GM18526 (cell line): ENCODE measurements around the gene MOSPD3.

Experiments used
- POLR2A ChIP-seq: IDR thresholded peaks from 3 replicates; pipeline ENCODE4 v1.6.1; 2011; ENCODE audit not compliant: insufficient read length; ENCODE audit errors: extremely low read depth

MOSPD3 gene, protein sequence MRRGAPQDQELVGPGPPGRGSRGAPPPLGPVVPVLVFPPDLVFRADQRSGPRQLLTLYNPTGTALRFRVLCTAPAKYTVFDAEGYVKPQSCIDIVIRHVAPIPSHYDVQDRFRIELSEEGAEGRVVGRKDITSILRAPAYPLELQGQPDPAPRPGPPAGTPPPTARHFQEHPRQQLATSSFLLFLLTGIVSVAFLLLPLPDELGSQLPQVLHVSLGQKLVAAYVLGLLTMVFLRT

DNA sequence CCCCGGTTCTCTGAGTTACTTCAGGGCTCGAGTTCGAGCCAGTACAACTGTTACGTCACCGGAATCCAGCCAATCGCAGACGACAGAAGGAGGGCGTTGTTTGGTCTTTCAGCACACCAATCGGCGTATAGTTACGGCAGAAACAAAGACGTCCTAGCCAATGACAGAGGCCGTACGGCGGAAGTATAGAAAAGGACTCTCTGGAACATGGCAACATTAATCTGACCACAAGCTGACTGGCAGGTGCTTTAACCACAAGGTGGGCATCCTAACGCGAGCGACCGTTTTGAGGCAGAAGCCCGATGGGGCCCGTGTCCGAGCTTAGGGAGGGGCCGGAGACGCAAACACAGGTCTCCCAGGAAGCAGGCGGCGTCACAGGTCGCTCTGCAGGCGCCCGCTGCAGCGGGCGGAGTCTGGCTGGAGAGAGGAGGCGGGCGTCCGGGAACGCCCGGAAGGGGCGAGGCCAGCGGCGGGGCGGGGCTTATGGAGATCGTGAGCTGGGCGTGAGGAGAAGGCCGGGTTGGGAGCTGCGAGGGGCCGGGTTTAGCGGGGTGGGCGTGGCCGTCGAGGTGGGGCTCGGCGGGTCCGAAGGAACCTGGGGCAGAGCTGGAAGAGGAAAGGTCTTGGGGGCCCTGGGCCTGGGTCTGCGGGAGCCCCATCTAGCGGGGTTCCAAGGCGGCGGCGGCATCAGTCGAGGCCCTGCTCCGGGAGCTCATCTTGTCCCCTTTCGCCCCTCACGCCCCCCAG is at the start of gene MOSPD3:
MOSPD3 (plus strand) TSS at position 558 of the 747 bp plus-strand sequence. CDS start 252 bp downstream, outside the sequence.
- peak; percentile 79 for TF ChIP-seq POLR2A

DNA sequence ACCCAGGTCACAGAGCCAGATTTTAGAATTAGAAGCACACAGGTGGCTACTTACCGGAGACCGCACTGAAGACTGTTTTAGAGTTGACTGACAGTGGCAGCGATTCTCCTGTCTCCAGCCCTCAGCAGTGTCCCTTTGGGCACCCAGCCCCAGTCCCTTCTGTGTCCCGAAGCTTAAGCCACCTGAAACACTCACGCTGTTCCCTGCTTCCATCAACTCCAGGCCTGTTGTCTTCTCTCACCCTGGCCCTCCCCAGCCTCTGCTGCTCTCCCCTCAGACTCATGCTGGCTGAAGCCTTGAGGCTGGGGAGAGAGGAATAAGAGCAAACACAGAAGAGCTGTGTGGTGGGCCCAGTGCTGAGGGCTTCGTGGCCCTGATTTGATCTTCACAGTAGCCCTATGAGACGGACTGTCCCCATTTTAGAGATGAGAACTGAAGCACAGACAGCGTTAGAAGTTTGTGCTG is 49.2 kb upstream of the MOSPD3 start:
- TF ChIP-seq POLR2A: no peak

DNA sequence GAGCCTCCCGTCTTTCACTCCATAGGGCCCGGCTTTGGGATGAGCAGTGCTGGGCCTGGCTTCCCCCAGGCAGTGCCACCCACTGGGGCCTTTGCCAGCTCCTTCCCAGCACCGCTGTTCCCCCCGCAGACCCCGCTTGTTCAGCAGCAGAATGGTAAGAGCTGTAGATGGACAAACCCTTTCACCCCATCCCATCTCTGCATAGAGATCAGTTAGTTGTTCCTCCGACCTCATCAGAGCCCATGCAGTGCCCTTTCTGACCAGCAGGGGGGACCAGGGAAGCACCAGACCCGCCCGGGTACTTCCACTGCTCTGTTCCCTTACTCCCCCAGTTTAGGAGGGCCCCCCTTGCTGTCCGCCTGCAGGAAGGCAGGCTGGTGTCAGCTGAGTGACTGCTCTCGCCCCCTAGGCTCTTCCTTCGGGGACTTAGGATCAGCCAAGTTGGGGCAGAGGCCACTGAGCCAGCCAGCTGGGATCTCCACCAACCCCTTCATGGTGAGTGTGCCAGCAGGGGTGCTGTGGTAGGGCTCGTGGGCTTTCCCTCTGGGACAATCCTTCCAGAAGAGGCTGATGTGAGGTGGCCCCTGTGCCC is 48.4 kb upstream of the MOSPD3 start:
- TF ChIP-seq POLR2A: no peak

DNA sequence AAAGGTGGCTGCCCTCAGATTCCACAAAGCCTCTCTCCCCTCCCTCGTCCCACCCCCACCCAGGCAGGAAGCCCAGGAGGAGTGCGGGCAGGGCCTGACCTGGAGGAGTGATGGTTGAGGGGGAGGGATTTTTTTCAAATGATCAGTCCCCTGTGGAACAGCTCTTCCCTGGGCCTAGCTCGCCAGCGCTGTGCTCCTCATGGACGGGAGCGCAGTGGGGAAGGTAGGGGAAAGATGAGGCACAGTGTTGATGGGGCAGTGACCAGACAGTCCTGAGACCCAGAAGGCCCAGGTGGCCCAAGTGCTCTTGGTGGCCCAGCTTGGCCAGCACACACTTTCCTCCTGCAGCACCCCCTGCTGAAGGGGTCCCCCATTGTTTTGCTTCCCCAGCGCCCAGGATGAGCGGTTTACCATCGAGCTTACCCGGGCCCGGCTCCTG is 47.2 kb upstream of the MOSPD3 start:
- TF ChIP-seq POLR2A: no peak

DNA sequence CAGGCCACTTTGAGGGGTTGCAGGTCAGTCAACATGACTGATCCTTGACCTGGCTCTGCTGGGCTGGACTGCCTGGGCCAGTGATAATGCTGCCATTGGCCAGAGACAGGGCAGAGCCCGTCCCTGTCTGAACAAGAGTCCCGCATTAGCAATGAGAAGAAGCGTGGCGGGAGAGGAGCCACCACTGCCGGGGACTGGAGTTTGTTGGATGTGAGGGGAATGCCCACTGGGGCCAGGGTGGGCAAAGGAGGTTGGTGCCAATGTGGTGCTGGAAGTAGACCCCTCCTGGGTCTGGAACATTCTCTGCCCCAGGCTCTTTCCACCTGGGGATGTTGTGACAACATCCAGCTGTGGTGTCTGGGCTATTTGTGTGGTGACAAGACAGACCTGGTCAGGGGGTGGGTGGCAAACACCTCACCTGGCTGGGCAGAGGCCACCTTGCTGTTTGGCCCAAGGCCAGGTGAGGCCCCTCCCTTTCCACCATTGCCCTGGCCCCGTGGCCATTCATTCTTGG is 46.3 kb upstream of the MOSPD3 start:
- TF ChIP-seq POLR2A: no peak

DNA sequence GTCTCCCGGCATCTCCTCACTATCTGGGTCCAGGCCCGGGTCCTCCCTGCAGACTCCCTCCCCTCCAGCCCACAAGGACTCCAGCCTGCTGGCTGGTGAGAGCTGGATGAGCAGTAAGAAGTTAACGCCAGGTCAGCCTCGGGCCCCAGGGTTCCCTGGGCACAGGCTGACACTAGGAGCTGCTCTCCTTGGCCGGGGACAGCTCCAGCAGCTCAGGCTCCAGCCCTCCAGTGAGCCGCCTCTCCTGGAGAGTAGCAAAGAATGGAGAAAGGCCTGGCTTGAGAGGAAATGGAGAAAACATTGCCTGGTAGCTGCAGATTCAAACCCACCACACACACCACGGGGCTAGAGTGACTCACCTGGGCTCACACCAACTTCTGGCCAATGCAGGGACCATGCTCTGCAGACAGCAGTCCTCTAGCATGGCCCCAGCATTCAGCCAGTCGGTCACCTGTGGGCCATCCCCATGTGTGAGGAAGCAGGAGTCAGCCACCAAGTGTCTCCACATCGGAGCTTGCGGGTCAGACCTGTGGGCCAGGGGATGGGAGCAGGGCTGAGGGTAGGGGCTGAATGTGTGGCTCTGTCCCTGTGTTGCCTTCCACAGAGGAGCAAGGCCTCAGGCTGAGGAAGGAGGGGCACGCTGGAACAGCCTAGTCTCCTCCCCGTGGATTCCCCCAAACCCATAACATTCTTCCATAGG is 45.2 kb upstream of the MOSPD3 start:
- no peak for TF ChIP-seq POLR2A

DNA sequence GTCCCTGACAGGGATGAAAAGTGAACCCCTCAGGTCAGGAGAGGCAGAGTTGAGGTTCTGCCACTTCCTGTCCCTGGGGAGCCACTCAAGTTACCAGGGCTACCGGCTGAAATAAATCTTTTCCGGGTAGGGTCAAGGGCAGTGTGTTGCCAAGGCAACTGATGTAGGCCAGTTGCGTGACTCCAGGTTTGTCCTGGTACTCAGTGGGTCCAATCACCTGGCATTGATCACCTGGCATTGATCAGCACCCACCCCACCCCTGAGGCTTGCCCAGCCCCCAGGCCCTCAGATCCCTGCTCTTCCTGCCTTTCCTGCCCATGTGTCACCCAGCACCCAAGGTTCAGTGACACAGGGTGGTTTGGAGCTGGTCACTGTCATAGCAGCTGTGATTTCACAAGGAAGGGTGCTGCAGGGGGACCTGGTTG is 44.6 kb upstream of the MOSPD3 start:
- TF ChIP-seq POLR2A: no peak

DNA sequence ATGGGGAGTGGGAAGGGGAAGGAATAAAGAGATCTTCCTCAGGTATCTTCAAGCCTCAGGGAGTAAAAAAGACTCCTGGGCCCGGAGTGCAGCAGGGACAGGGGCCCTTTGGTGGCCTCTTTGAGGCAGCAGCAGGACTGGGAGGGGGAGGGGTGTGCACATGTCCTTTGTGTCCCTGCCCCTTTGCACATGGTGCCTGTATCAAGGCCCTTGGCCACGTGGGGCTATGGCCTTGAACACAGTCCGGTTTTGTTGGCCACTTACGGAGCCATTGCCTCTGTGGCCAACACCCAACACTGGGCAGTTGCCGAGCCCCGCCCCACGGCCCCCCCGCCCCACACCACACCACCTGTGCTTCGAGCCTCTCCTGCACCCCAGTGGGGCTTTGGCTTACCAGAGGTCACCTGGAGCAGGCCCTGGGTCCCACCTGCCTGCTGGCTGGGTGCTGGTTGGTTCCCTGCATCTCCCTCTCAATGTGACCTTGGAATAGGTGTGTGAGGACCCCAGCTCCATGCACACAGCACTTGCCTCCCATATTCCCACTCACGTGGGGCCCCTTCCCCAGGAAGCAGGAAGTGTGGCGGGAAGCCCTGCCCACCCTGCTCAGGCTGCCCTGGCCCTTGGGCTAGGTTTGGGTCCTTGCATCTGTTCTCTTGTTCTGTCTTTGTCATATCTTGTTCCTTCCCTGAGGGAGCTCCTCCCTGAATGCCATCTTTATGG is 44.0 kb upstream of the MOSPD3 start:
- peak; percentile 12 for TF ChIP-seq POLR2A

DNA sequence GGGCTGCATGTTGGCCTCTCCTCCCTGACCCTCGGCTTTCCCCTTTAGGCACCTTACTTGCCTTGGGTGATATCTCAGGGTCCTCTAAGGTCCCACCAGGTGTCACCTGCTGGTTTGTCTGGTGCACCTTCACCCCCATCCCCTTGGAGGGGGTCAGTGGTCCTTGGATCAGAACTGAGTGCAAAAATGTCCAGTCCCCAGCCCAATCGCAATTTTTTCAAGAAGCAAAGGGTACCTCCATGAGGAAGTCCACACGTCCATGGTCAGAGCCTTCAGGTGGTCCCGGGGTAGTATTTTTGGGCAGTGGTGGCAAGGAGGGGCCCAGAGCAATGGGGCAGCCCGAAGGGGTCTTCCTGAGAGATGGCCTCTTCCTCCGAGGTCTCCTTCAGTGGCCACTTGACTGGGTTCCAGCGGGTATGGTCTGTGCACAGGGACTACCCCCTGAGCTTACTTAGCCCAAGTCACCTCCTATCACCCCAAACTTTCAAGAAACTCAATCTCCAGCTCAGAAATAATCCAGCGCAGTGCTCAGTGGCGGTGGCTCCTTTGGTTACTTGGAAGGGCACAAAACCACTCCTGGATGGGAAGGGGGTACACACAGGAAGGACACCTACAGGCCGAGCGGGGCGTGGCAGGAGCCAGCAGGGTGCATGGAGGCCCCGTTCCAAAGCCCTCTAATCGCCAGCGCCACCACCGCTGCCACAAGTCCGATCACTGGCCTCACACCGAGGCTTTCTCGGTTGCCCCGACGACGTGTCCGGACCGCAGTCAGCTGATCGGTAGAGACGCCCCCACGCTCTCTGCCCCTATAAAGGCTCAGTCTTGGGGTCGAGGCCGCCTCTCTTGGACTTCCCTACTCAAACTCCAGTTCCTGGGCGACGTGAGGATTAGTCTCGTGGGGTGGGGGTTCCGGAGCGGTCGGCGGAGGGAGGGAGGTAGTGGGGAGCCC is 43.2 kb upstream of the MOSPD3 start:
- no peak for TF ChIP-seq POLR2A

DNA sequence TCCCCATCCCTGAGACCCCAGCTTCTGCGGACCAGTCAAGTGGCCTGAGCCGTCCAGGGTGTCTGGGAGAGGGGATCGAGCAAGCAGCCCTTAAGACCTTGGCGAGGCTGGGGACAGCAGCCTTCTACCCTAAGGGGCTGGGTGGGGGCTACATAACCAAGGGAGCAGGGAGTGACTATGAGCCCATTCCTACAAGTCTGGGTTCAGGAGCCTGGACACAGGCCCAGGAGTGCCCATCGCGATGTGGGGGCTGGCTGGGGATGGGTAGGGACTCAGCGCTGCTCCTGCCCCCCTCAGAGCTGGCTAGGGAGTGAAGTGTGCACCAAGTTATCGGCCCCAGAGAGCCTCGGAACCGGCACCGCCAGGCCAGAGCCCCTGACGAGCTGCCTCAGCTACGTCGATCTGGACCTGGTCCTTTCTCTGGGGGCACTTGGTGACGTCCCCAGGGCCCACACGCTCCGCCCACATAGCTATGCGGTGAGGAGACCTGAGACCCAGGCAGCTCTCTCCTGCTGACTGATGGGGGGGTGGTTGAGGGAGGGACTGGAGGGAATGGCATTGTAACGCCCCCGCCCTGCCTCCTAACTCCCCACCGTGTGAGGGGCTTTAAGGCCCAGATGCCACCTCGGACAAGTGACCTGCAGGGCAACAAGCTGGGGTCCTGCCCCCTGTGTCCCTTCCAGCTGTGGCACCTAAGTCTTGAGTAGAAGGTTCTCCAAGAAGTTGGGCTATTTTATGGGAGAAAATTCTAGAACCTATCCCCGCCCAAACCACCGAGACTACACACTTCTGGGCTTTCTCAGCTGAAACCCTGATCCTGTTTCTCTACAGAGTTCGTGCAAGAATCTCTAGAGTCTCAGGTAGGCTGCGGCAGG is 41.1 kb upstream of the MOSPD3 start:
- TF ChIP-seq POLR2A: no peak

DNA sequence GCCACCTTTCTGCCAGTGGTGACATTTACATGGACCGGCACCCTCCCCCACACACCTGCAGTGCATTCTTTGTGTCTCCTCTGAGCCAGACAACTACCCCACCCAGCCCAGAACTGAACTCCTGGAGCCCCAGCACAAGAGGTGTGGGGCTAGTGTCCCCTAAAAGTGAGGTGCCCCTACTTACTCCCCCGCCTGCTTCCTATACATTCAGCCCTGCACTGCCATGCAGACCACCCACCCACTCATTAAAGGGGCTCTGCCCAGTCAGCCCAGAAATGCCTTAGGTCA is 40.6 kb upstream of the MOSPD3 start:
- TF ChIP-seq POLR2A: no peak

DNA sequence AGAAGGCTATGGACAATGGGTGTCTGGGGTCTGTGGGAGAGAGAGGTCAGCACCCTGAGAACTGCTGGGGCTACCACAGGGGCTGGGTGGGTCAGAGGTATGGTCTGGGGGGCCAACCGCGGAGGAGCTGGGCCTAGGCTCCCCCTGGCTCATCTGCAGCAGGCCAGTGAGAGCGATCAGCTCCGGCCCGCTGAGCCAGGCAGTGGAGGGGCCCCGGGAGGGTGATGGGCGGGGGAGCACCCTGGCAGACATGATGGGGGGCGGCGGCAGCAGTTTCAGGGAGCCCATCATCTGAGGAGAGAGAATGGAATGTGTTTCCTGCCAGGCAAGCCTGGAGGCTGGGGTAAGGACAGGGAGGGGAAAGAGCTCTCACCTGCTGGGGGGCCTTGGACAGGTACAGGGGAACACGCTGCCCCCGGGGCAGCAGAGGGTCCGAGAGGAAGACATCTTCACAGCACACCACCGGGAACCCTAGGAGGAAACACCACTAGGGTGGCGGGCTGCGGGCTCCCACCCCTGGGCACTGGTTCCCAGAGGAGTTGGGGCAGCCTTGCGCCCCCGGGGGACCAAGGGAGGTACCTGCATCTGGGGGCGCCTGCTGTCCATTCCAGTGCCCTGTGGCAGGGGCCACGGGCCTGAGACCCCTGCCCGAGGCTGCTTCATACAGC is 39.9 kb upstream of the MOSPD3 start:
- no peak for TF ChIP-seq POLR2A

DNA sequence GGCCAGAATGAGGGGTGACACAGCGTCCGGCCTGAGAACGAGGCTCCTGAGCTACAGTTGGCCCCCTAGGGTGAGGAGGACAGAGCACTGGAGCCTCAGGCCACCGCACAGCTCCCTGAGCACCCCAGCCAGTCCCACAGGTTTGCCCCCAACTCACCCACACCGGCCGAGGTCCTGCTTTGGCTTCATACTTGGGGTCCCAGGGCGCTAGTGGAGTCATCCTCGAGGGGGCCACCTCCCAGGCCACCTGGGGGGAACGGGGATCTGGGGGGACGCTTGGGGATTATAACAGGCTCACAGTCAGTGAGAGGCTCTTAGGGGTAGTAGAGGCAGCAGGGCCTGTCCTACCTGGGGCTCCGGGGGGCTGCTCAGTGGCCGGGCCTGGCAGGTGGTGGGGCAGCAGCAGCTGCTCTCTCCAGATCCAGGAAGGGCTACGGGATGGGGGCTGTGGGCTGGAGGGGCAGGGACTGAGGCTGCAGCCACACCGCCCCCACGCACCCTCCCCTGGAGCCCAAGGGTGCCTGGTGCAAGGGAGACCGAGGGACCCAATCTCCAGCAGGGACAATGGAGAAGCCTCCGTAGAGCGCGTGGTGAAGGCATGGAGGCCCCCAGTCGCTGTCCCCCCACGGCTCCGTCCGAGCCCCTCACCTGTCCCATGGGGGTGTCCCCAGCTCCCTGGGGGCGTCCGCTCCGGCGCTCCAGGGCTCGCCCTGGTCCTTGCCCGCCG is 39.2 kb upstream of the MOSPD3 start:
- no peak for TF ChIP-seq POLR2A
